A673 (cell line): ENCODE results near the gene PXN. TPM values are rescaled to one million over a fixed set of nuclear protein-coding genes. Genes with fewer than 3 reads are reported as not detected.

Experiments used
- BruUV-seq: library from RNA; stranded (reverse); fragments of 400-500 nt; replicated peaks from 2 replicates; lab custom pipeline; 2021; lab: Mats Ljungman, UMichigan
- CTCF ChIA-PET: fragments of 300-600 bp; sonication (Branson Sonifier 250); formaldehyde crosslinking; loops from one replicate; lab custom pipeline; 2022; ENCODE audit warnings: antibody characterized with exemption; lab: Charles Lee
- POLR2A ChIA-PET: fragments of 300-600 bp; sonication (Branson Sonifier 250); formaldehyde crosslinking; loops from one replicate; lab custom pipeline; 2022; ENCODE audit warnings: antibody characterized with exemption; ENCODE audit not compliant: low non-redundant PET; lab: Charles Lee
- DNase-seq: peaks from one replicate; pipeline ENCODE4 v3.0.0-alpha.2; 2015; ENCODE audit warnings: low spot score
- H3K27ac ChIP-seq: fragments of 200-600 bp; sonication (generic); 2 replicates; pipeline ENCODE4 v1.5.1; 2016; ENCODE audit warnings: mixed run types, low read depth, mild to moderate bottlenecking, mixed read lengths, antibody characterized with exemption, low read length; ENCODE audit not compliant: poor library complexity, severe bottlenecking
- H3K27me3 ChIP-seq: fragments of 200-600 bp; sonication (generic); replicated peaks from 2 replicates; pipeline ENCODE4 v1.6.1; 2017; ENCODE audit warnings: mixed run types, low read depth, mild to moderate bottlenecking, mixed read lengths, antibody characterized with exemption, low read length; ENCODE audit not compliant: insufficient read depth, poor library complexity
- H3K36me3 ChIP-seq: fragments of 200-600 bp; sonication (generic); 2 replicates; pipeline ENCODE4 v1.6.1; 2016; ENCODE audit warnings: mixed run types, mild to moderate bottlenecking, mixed read lengths, antibody characterized with exemption, low read length; ENCODE audit not compliant: insufficient read depth, poor library complexity, severe bottlenecking
- H3K4me1 ChIP-seq: fragments of 200-600 bp; sonication (generic); 2 replicates; pipeline ENCODE4 v1.6.1; 2017; ENCODE audit warnings: mixed run types, mild to moderate bottlenecking, mixed read lengths, antibody characterized with exemption, low read length; ENCODE audit not compliant: insufficient read depth, poor library complexity, severe bottlenecking
- H3K4me3 ChIP-seq: fragments of 200-600 bp; sonication (generic); 2 replicates; pipeline ENCODE4 v1.5.1; 2016; ENCODE audit warnings: low read depth, mixed run types, mild to moderate bottlenecking, mixed read lengths, low read length; ENCODE audit not compliant: poor library complexity, severe bottlenecking
- H3K9me3 ChIP-seq: fragments of 200-600 bp; sonication (generic); 2 replicates; pipeline ENCODE4 v1.6.1; 2016; ENCODE audit warnings: mixed run types, low read depth, mild to moderate bottlenecking, mixed read lengths, antibody characterized with exemption, low read length; ENCODE audit not compliant: poor library complexity, severe bottlenecking
- EZH2 ChIP-seq: fragments of 200-600 bp; sonication (generic); IDR thresholded peaks from 2 replicates; pipeline ENCODE4 v1.6.1; 2017; ENCODE audit warnings: borderline replicate concordance, low read depth, mild to moderate bottlenecking, mixed read lengths, antibody characterized with exemption, low read length; ENCODE audit not compliant: poor library complexity, severe bottlenecking
- intact Hi-C: fragments of 100-400 bp; cut with micrococcal nuclease; formaldehyde crosslinking; loops from one replicate; pipeline ENCODE4 v1.10.0; 2022; ENCODE audit not compliant: unreplicated experiment
- total RNA-seq: library from RNA; stranded (reverse); gene quantifications from 2 replicates; pipeline ENCODE4 v1.2.3, GENCODE V29; 2021
- TF ChIP-seq, protein P1 (sequence below): fragments of 300-800, 200-600 bp; sonication (generic); conservative IDR thresholded peaks from 2 replicates; pipeline ENCODE4 v1.5.1; 2017; ENCODE audit warnings: low read depth, mild to moderate bottlenecking, antibody characterized with exemption, low read length, moderate library complexity, mixed read lengths

Gene PXN
- total RNA-seq, 1 experiment from 2014 or later: 127 TPM

- H3K4me1 ChIP-seq: peaks cover 42% of the 10 kb centered on the region
- no peaks in the 10 kb centered on the region for H3K36me3 ChIP-seq
- CTCF ChIA-PET: interaction anchor here (0.6 to 1.4 kb wide), 2 partner anchors 12 to 193 kb away, joined by 3 to 5 read pairs; no protein-coding TSS in a partner anchor
- H3K9me3 ChIP-seq: no peaks in the 10 kb centered on the region
- intact Hi-C loops: no loop called here
- BruUV-seq: no TSS peak
- POLR2A ChIA-PET: interaction anchor here (0.9 kb wide), 1 partner anchor 51 kb away, joined by 4 read pairs; no protein-coding TSS in a partner anchor
- H3K4me3 ChIP-seq: no peak overlapping the region
- no peak for DNase-seq
- H3K27me3 ChIP-seq: no peaks in the 10 kb centered on the region
- H3K27ac ChIP-seq: no peak overlapping the region
- TF ChIP-seq EZH2: no peak
- TF ChIP-seq, protein P1, sequence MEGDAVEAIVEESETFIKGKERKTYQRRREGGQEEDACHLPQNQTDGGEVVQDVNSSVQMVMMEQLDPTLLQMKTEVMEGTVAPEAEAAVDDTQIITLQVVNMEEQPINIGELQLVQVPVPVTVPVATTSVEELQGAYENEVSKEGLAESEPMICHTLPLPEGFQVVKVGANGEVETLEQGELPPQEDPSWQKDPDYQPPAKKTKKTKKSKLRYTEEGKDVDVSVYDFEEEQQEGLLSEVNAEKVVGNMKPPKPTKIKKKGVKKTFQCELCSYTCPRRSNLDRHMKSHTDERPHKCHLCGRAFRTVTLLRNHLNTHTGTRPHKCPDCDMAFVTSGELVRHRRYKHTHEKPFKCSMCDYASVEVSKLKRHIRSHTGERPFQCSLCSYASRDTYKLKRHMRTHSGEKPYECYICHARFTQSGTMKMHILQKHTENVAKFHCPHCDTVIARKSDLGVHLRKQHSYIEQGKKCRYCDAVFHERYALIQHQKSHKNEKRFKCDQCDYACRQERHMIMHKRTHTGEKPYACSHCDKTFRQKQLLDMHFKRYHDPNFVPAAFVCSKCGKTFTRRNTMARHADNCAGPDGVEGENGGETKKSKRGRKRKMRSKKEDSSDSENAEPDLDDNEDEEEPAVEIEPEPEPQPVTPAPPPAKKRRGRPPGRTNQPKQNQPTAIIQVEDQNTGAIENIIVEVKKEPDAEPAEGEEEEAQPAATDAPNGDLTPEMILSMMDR: no peak
Measured at GRCh38 chr12:120239776-120240494, 25.6 kb downstream of the PXN start.

GRCh38 chr12:120238839-120239445 is 26.6 kb downstream of the PXN start:
- no peak overlapping the region for H3K27ac ChIP-seq
- no peak for DNase-seq
- H3K4me3 ChIP-seq: no peak overlapping the region
- H3K4me1 ChIP-seq: peaks cover 48% of the 10 kb centered on the region
- H3K27me3 ChIP-seq: no peaks in the 10 kb centered on the region
- no TSS peak for BruUV-seq
- intact Hi-C loops: no loop called here
- no peaks in the 10 kb centered on the region for H3K36me3 ChIP-seq
- POLR2A ChIA-PET: interaction anchor here (0.5 to 0.9 kb wide), 2 partner anchors 52 to 163 kb away, joined by 4 read pairs; no protein-coding TSS in a partner anchor
- no peak for TF ChIP-seq EZH2
- TF ChIP-seq, protein P1: no peak
- no peaks in the 10 kb centered on the region for H3K9me3 ChIP-seq
- CTCF ChIA-PET: interaction anchor here (0.6 to 1.4 kb wide), 3 partner anchors 11 to 194 kb away, joined by 3 to 5 read pairs (median 5); partner anchors contain the start of gene PXN

GRCh38 chr12:120238217-120238616 is 27.3 kb downstream of the PXN start:
- no TSS peak for BruUV-seq
- ChIA-PET CTCF (interaction anchor here (1.1 kb wide), 1 partner anchor 27 kb away, joined by 5 read pairs; the partner anchor contains the start of gene PXN), POLR2A (no interaction called here)
- intact Hi-C loops: no loop called here
- no peak for DNase-seq
- Histone ChIP-seq H3K4me1 (peaks cover 48% of the 10 kb centered on the region), H3K4me3 (no peak overlapping the region), H3K27me3 (no peaks in the 10 kb centered on the region), H3K27ac (no peak overlapping the region), H3K9me3 (no peaks in the 10 kb centered on the region), H3K36me3 (no peaks in the 10 kb centered on the region)
- TF ChIP-seq, protein P1: no peak
- no peak for TF ChIP-seq EZH2
